ENCODE results near the gene MAP3K2. TPM values are rescaled to one million over a fixed set of nuclear protein-coding genes. Genes with fewer than 3 reads are reported as not detected.
A peak's percentile ranks its signal among the peaks of the same experiment; 100 is the strongest.
"Not testable (repeated sequence)": the region's sequence is repeated elsewhere in the genome, so short reads cannot be mapped to it uniquely, and the experiment has no call there.

The MAP3K2 gene
- total RNA-seq, 1 donor from 2014 or later: 34.9 TPM

- DNase-seq: no peak
Observed at GRCh38 chr2:127420039-127420864, 32.5 kb upstream of the MAP3K2 start.

- DNase-seq: no peak
Observed at GRCh38 chr2:127419448-127420038, 31.8 kb upstream of the MAP3K2 start.

- no peak for DNase-seq
Observed at GRCh38 chr2:127419112-127419430, 31.3 kb upstream of the MAP3K2 start.

GRCh38 chr2:127418300-127419111 is 30.7 kb upstream of the MAP3K2 start, which contains the start of gene PROC:
Gene PROC (plus strand): TSS chr2:127418427. CDS start chr2:127419943, 1,516 bp downstream.
- DNase-seq: no peak

- no peak for DNase-seq
Observed at GRCh38 chr2:127417406-127417805, 29.6 kb upstream of the MAP3K2 start.

GRCh38 chr2:127416506-127417001 is 28.8 kb upstream of the MAP3K2 start:
- DNase-seq: no peak

- no peak for DNase-seq
Observed at GRCh38 chr2:127415593-127416505, 28.1 kb upstream of the MAP3K2 start.

GRCh38 chr2:127414638-127415592 is 27.1 kb upstream of the MAP3K2 start:
- no peak for DNase-seq

- DNase-seq: no peak
Observed at GRCh38 chr2:127413782-127414637, 26.2 kb upstream of the MAP3K2 start.

GRCh38 chr2:127413200-127413599 is 25.4 kb upstream of the MAP3K2 start:
- DNase-seq: no peak

- no peak for DNase-seq
Observed at GRCh38 chr2:127411653-127412369, 24.0 kb upstream of the MAP3K2 start.

- peak; percentile 34 for DNase-seq
Observed at GRCh38 chr2:127410871-127411652, 23.3 kb upstream of the MAP3K2 start.

- DNase-seq: not testable (repeated sequence)
Observed at GRCh38 chr2:127409716-127410115, 21.9 kb upstream of the MAP3K2 start.

- DNase-seq: no peak
Observed at GRCh38 chr2:127408807-127409099, 21.0 kb upstream of the MAP3K2 start.

GRCh38 chr2:127408004-127408806 is 20.4 kb upstream of the MAP3K2 start:
- peak; percentile 64 for DNase-seq

- DNase-seq: no peak
Observed at GRCh38 chr2:127407661-127408003, 19.9 kb upstream of the MAP3K2 start.

GRCh38 chr2:127407091-127407490 is 19.3 kb upstream of the MAP3K2 start:
- no peak for DNase-seq
